RWPE1 (cell line): Measurements from ENCODE around the gene MGST3.
"Not testable (repeated sequence)": the region's sequence is repeated elsewhere in the genome, so short reads cannot be mapped to it uniquely, and the experiment has no call there.

Experiments used
- CTCF ChIA-PET: fragments of 350-600 bp; sonication (Branson Sonifier 250); formaldehyde crosslinking; extraction: SDS; loops from one replicate; lab custom pipeline; 2021; lab: Yijun Ruan, JAX
- POLR2A ChIA-PET: fragments of 400-600 bp; formaldehyde crosslinking; extraction: SDS; loops from one replicate; lab custom pipeline; 2020; ENCODE audit warnings: antibody characterized with exemption; ENCODE audit not compliant: low non-redundant PET; lab: Yijun Ruan, JAX
- DNase-seq: peaks from one replicate; pipeline ENCODE4 v3.0.0; 2012; ENCODE audit warnings: low spot score
- H3K27ac ChIP-seq: fragments of 450-650 bp; 2 replicates; pipeline ENCODE4 v1.5.1; 2017
- CTCF ChIP-seq: fragments of 450-650 bp; conservative IDR thresholded peaks from 2 replicates; pipeline ENCODE4 v1.5.1; 2017; ENCODE audit warnings: low read depth, mild to moderate bottlenecking

Gene MGST3

GRCh38 chr1:165647970-165648369 lies 16.9 kb downstream of the MGST3 start:
- TF ChIP-seq CTCF = no peak
- ChIA-PET CTCF (no interaction called here), POLR2A (no interaction called here)
- no peak for DNase-seq
- peak overlapping the region; percentile 23; the same call in 1 of the 2 replicates for H3K27ac ChIP-seq

GRCh38 chr1:165648919-165649572 lies 18.0 kb downstream of the MGST3 start:
- H3K27ac ChIP-seq = no peak overlapping the region
- no peak for DNase-seq
- ChIA-PET POLR2A (no interaction called here), CTCF (no interaction called here)
- no peak for TF ChIP-seq CTCF

GRCh38 chr1:165650981-165651625 lies 20.1 kb downstream of the MGST3 start:
- DNase-seq = no peak
- ChIA-PET CTCF (interaction anchor here (0.6 kb wide), 1 partner anchor 358 kb away, joined by 4 read pairs; no protein-coding TSS in a partner anchor), POLR2A (no interaction called here)
- TF ChIP-seq CTCF = no peak
- H3K27ac ChIP-seq = no peak overlapping the region

GRCh38 chr1:165658766-165659580 lies 27.9 kb downstream of the MGST3 start:
- CTCF ChIA-PET, H3K27ac ChIP-seq, DNase-seq: not testable (repeated sequence)
- POLR2A ChIA-PET = interaction anchor here (0.6 kb wide), 1 partner anchor 112 kb away, joined by 4 read pairs; no protein-coding TSS in a partner anchor

- no peak for TF ChIP-seq CTCF
- no peak overlapping the region for H3K27ac ChIP-seq
- DNase-seq = no peak
- POLR2A ChIA-PET = no interaction called here
- CTCF ChIA-PET = no interaction called here
These were observed 28.5 kb downstream of the MGST3 start for GRCh38 chr1:165659581-165659895.

- no peak for TF ChIP-seq CTCF
- ChIA-PET POLR2A (no interaction called here), CTCF (interaction anchor here (0.6 kb wide), 1 partner anchor 404 kb away, joined by 3 read pairs; no protein-coding TSS in a partner anchor)
- DNase-seq = no peak
- no peak overlapping the region for H3K27ac ChIP-seq
These were observed 30.7 kb downstream of the MGST3 start for GRCh38 chr1:165661703-165662102.

- no peak for DNase-seq
- CTCF ChIA-PET = interaction anchor here (0.5 kb wide), 1 partner anchor 29 kb away, joined by 6 read pairs; no protein-coding TSS in a partner anchor
- TF ChIP-seq CTCF = no peak
- H3K27ac ChIP-seq = no peak overlapping the region
- POLR2A ChIA-PET = no interaction called here
These were observed 31.2 kb downstream of the MGST3 start for GRCh38 chr1:165662186-165662585.
